ENCODE data around the gene EFHC1. TPM values are rescaled to one million over a fixed set of nuclear protein-coding genes. Genes with fewer than 3 reads are reported as not detected.
A peak's percentile ranks its signal among the peaks of the same experiment; 100 is the strongest.

The EFHC1 gene
- total RNA-seq, 2 experiments from 2014 or later: 20.7 to 24.8 TPM

- DNase-seq (ENCODE audit: low spot score): no peak
- Histone ChIP-seq H3K4me1 (ENCODE audit: insufficient read depth, low read length, poor library complexity, severe bottlenecking) (peaks cover 22% of the 10 kb centered on the region), H3K27ac (ENCODE audit: low read depth, low read length, poor library complexity, severe bottlenecking) (no peak overlapping the region), H3K4me2 (ENCODE audit: low read length) (peak overlapping the region; percentile 42), H3K9me2 (ENCODE audit: insufficient read depth, low read length) (no peaks in the 10 kb centered on the region), H3K9me3 (ENCODE audit: low read length) (peaks cover 4% of the 10 kb centered on the region; the same call in 1 of the 2 replicates), H3K36me3 (ENCODE audit: insufficient read depth, low read length) (peaks cover 16% of the 10 kb centered on the region; the same call in 1 of the 2 replicates), H2AFZ (ENCODE audit: low read length) (no peak overlapping the region), H3K79me2 (ENCODE audit: insufficient read depth, low read depth, low read length) (no peaks in the 10 kb centered on the region), H3K4me3 (ENCODE audit: low read depth, low read length, poor library complexity, severe bottlenecking) (no peak overlapping the region), H4K20me1 (ENCODE audit: insufficient read depth, low read length) (no peaks in the 10 kb centered on the region)
- TF ChIP-seq EZH2phosphoT487 (IDR thresholded peaks at IDR 0.05; ENCODE audit: borderline replicate concordance, low read depth, low read length): no peak
- TF ChIP-seq, protein P1, sequence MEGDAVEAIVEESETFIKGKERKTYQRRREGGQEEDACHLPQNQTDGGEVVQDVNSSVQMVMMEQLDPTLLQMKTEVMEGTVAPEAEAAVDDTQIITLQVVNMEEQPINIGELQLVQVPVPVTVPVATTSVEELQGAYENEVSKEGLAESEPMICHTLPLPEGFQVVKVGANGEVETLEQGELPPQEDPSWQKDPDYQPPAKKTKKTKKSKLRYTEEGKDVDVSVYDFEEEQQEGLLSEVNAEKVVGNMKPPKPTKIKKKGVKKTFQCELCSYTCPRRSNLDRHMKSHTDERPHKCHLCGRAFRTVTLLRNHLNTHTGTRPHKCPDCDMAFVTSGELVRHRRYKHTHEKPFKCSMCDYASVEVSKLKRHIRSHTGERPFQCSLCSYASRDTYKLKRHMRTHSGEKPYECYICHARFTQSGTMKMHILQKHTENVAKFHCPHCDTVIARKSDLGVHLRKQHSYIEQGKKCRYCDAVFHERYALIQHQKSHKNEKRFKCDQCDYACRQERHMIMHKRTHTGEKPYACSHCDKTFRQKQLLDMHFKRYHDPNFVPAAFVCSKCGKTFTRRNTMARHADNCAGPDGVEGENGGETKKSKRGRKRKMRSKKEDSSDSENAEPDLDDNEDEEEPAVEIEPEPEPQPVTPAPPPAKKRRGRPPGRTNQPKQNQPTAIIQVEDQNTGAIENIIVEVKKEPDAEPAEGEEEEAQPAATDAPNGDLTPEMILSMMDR (conservative IDR thresholded peaks at IDR 0.05; ENCODE audit: low read length): no peak
- intact Hi-C loops (cut with micrococcal nuclease; ENCODE audit: unreplicated experiment): no loop called here
- POLR2A ChIA-PET: interaction anchor here (1.9 kb wide), 1 partner anchor 92 kb away, joined by 7 read pairs; the partner anchor contains the start of gene MCM3
- no TSS peak for BruUV-seq (replicated peaks)
- CTCF ChIA-PET (ENCODE audit: unreplicated experiment): interaction anchor here (1.0 kb wide), 1 partner anchor 30 kb away, joined by 4 read pairs; no protein-coding TSS in a partner anchor
These were observed 42.5 kb upstream of the EFHC1 start for GRCh38 chr6:52377538-52378221.

DNA sequence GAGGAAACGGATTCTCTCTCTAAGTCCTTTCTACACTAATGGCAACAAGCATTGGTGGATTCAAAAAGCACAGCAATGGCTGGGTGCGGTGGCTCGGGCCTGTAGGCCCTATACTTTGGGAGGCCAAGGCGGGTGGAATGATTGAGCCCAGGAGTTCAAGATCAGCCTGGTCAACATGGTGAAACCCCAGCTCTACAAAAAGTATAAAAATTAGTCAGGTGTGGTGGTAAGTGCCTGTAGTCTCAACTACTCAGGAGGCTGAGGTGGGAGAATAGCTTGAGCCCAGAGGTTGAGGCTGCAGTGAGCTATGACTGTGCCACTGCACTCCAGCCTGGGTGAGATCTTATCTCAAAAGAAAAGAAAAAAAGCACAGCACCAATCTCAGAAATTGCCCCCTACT is 38.9 kb upstream of the EFHC1 start:
- Histone ChIP-seq H3K4me1 (ENCODE audit: insufficient read depth, low read length, poor library complexity, severe bottlenecking) (peaks cover 16% of the 10 kb centered on the region), H3K4me3 (ENCODE audit: low read depth, low read length, poor library complexity, severe bottlenecking) (no peak overlapping the region), H3K9me3 (ENCODE audit: low read length) (no peaks in the 10 kb centered on the region), H2AFZ (ENCODE audit: low read length) (no peak overlapping the region), H3K79me2 (ENCODE audit: insufficient read depth, low read depth, low read length) (no peaks in the 10 kb centered on the region), H3K4me2 (ENCODE audit: low read length) (no peak overlapping the region), H3K27ac (ENCODE audit: low read depth, low read length, poor library complexity, severe bottlenecking) (no peak overlapping the region), H3K9me2 (ENCODE audit: insufficient read depth, low read length) (no peaks in the 10 kb centered on the region), H4K20me1 (ENCODE audit: insufficient read depth, low read length) (no peaks in the 10 kb centered on the region), H3K36me3 (ENCODE audit: insufficient read depth, low read length) (no peaks in the 10 kb centered on the region)
- TF ChIP-seq, protein P1 (conservative IDR thresholded peaks at IDR 0.05; ENCODE audit: low read length): no peak
- no peak for TF ChIP-seq EZH2phosphoT487 (IDR thresholded peaks at IDR 0.05; ENCODE audit: borderline replicate concordance, low read depth, low read length)
- intact Hi-C loops (cut with micrococcal nuclease; ENCODE audit: unreplicated experiment): no loop called here
- DNase-seq (ENCODE audit: low spot score): no peak
- BruUV-seq (replicated peaks): no TSS peak
- CTCF ChIA-PET (ENCODE audit: unreplicated experiment): no interaction called here
- POLR2A ChIA-PET: interaction anchor here (1.3 to 1.8 kb wide), 2 partner anchors 9 to 110 kb away, joined by 4 to 9 read pairs; no protein-coding TSS in a partner anchor

- DNase-seq (ENCODE audit: low spot score): no peak
- no peak overlapping the region for H3K4me2 ChIP-seq (ENCODE audit: low read length)
- ChIA-PET POLR2A (interaction anchor here (0.7 to 1.1 kb wide), 3 partner anchors 14 to 99 kb away, joined by 3 to 4 read pairs (median 3); no protein-coding TSS in a partner anchor), CTCF (ENCODE audit: unreplicated experiment) (no interaction called here)
- H3K9me2 ChIP-seq (ENCODE audit: insufficient read depth, low read length): no peaks in the 10 kb centered on the region
- no peak overlapping the region for H3K27ac ChIP-seq (ENCODE audit: low read depth, low read length, poor library complexity, severe bottlenecking)
- H2AFZ ChIP-seq (ENCODE audit: low read length): no peak overlapping the region
- TF ChIP-seq, protein P1 (conservative IDR thresholded peaks at IDR 0.05; ENCODE audit: low read length): no peak
- no peak for TF ChIP-seq EZH2phosphoT487 (IDR thresholded peaks at IDR 0.05; ENCODE audit: borderline replicate concordance, low read depth, low read length)
- no TSS peak for BruUV-seq (replicated peaks)
- no peaks in the 10 kb centered on the region for H3K9me3 ChIP-seq (ENCODE audit: low read length)
- intact Hi-C loops (cut with micrococcal nuclease; ENCODE audit: unreplicated experiment): no loop called here
- no peaks in the 10 kb centered on the region for H3K79me2 ChIP-seq (ENCODE audit: insufficient read depth, low read depth, low read length)
- H3K4me1 ChIP-seq (ENCODE audit: insufficient read depth, low read length, poor library complexity, severe bottlenecking): no peaks in the 10 kb centered on the region
- no peaks in the 10 kb centered on the region for H4K20me1 ChIP-seq (ENCODE audit: insufficient read depth, low read length)
- no peaks in the 10 kb centered on the region for H3K36me3 ChIP-seq (ENCODE audit: insufficient read depth, low read length)
- no peak overlapping the region for H3K4me3 ChIP-seq (ENCODE audit: low read depth, low read length, poor library complexity, severe bottlenecking)
These were observed 35.9 kb upstream of the EFHC1 start for GRCh38 chr6:52384145-52384766.
